BJ (cell line): Measurements from ENCODE around the gene GEN1. TPM values are rescaled to one million over a fixed set of nuclear protein-coding genes. Genes with fewer than 3 reads are reported as not detected.

Experiments used
- CTCF ChIA-PET: fragments of 350-600 bp; formaldehyde crosslinking; extraction: SDS; loops from one replicate; lab custom pipeline; 2021; ENCODE audit warnings: antibody characterized with exemption, inconsistent platforms; lab: Yijun Ruan, JAX
- POLR2A ChIA-PET: fragments of 300-600 bp; sonication (Branson Sonifier 250); formaldehyde crosslinking; extraction: SDS; loops from one replicate; lab custom pipeline; 2021; ENCODE audit warnings: antibody characterized with exemption; lab: Charles Lee
- DNase-seq: peaks from one replicate; pipeline ENCODE4 v3.0.0-alpha.2; 2011; ENCODE audit warnings: low read depth
- H3K27me3 ChIP-seq: 2 replicates; pipeline ENCODE4 v1.6.0; 2011; ENCODE audit warnings: low read length; ENCODE audit not compliant: control insufficient read depth, insufficient read depth
- H3K36me3 ChIP-seq: 2 replicates; pipeline ENCODE4 v1.5.1; 2011; ENCODE audit warnings: low read length; ENCODE audit not compliant: control insufficient read depth, insufficient read depth
- H3K4me3 ChIP-seq: 2 replicates; pipeline ENCODE4 v1.5.1; 2011; ENCODE audit warnings: low read depth, mild to moderate bottlenecking, control low read depth, low read length
- polyA plus RNA-seq: library from polyadenylated mRNA; depleted of rRNA; stranded (reverse); fragments of >200 nt; gene quantifications from 2 replicates; pipeline ENCODE4 v1.2.3, GENCODE V29; 2011
- TF ChIP-seq, protein P1 (sequence below): IDR thresholded peaks from 2 replicates; pipeline ENCODE4 v1.5.1; 2011; ENCODE audit warnings: low read depth, mild to moderate bottlenecking, control low read depth, inconsistent platforms, low read length, moderate library complexity; ENCODE audit not compliant: insufficient read depth

Gene GEN1
- polyA plus RNA-seq, 1 experiment: 7.6 TPM

DNA sequence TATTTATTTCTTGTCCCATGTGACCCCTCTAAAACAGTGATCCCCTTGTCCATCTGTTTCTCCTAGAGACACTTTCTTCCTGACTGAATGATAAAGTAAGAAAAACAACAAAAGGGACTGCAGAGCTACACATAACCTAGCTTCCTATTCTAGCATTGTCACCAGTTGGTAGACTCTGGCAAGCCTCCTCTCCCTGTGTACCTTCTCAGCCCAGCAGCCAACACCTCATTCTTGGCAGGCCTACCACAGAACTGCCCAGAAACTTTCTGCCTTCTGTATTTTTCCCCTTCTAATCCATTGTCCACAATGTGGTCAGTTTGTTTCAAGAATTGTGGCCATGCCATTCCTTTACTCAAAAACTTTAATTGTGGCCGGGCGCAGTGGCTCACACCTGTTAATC is 13.7 kb upstream of the GEN1 start:
- H3K36me3 ChIP-seq: peaks cover 1% of the 10 kb centered on the region; the same call in 1 of the 2 replicates
- no peak for DNase-seq
- CTCF ChIA-PET: no interaction called here
- no peak overlapping the region for H3K4me3 ChIP-seq
- POLR2A ChIA-PET: no interaction called here
- TF ChIP-seq, protein P1, sequence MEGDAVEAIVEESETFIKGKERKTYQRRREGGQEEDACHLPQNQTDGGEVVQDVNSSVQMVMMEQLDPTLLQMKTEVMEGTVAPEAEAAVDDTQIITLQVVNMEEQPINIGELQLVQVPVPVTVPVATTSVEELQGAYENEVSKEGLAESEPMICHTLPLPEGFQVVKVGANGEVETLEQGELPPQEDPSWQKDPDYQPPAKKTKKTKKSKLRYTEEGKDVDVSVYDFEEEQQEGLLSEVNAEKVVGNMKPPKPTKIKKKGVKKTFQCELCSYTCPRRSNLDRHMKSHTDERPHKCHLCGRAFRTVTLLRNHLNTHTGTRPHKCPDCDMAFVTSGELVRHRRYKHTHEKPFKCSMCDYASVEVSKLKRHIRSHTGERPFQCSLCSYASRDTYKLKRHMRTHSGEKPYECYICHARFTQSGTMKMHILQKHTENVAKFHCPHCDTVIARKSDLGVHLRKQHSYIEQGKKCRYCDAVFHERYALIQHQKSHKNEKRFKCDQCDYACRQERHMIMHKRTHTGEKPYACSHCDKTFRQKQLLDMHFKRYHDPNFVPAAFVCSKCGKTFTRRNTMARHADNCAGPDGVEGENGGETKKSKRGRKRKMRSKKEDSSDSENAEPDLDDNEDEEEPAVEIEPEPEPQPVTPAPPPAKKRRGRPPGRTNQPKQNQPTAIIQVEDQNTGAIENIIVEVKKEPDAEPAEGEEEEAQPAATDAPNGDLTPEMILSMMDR: no peak
- no peaks in the 10 kb centered on the region for H3K27me3 ChIP-seq

DNA sequence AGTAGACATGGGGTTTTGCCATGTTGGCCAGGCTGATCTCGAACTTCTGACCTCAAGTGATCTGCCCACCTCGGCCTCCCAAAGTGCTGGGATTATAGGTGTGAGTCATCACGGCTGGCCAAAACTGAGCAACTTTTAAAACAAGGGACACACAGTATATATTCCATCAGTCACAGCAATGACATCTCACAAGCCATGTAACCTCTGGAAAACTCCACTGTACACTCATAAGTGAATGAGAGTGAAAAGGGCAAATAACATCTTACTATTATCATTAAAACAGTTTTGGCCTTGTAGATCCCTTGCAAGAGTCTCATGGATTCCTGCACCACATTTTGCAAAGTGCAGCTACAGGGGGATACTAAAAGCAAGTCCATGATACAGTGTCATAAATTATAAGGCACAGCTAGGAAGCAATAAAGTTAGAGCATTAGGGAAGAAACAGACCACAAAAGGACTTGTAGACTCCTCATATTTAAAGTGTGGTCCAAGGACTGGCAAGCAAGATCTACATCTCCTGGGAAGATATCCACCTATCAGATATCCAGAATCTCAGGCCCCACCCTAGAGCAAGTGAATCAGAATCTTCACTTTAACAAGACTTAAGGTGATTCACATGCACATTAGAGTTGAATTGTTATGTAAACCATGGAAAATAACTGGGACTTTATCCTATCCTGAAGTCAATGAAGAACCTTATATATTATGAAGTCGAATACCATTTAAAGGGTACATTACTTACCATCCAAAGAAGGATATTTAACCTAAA is 6.1 kb upstream of the GEN1 start:
- TF ChIP-seq, protein P1: no peak
- no peak for DNase-seq
- ChIA-PET CTCF (no interaction called here), POLR2A (no interaction called here)
- Histone ChIP-seq H3K36me3 (no peaks in the 10 kb centered on the region; the same call in 1 of the 2 replicates), H3K4me3 (no peak overlapping the region), H3K27me3 (no peaks in the 10 kb centered on the region)

DNA sequence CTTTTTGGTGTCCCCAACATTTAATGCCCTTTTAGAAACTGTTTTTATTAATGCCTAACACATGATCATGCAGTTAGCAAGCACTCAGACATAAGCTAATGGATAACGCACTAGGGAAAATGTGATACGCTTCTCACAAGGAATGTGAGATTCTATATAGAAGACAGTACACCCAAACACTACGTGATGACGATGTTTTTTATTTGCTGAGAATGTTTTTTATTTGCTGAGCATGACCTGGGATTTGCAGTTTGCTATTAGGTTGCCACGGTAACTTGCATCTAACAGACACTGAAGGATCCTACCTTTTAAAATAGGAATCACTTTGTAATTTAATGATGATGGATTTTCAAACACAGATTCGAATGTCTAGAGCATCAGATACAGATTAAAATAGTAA is 5.2 kb upstream of the GEN1 start:
- CTCF ChIA-PET: no interaction called here
- H3K36me3 ChIP-seq: no peaks in the 10 kb centered on the region
- no peak for DNase-seq
- no peak overlapping the region for H3K4me3 ChIP-seq
- H3K27me3 ChIP-seq: no peaks in the 10 kb centered on the region
- POLR2A ChIA-PET: no interaction called here
- TF ChIP-seq, protein P1: no peak

DNA sequence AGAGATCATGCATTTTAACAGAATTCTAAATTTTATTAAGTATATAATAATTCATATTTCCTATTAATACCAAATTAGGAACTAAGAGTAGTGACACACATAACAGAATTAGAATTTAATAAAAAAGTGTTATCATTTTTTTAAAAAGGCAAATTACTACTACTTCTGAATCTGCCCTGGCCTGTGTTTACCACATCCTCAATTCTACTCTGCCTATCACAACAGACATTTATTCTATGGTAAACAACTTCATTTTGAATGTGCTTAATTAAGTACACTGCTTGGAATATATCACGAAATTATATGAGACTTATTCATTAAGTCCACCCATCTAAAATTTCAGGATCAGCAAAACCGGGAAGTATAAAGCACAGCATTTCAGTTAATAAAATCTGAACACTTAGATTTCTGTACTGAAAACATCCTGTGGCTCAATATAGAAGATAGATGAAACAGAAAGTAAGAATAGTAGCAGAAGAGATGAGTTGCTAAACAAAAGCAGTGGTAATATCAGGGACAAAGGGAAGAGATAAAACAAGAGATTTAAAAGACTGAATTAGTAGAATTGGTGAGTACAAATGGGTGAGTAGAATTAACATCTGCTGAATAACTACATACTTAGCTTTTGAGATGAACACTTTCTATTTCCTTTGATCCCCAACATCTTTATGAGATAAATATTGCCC is 4.0 kb upstream of the GEN1 start:
- Histone ChIP-seq H3K36me3 (no peaks in the 10 kb centered on the region), H3K27me3 (no peaks in the 10 kb centered on the region), H3K4me3 (no peak overlapping the region)
- POLR2A ChIA-PET: no interaction called here
- CTCF ChIA-PET: no interaction called here
- TF ChIP-seq, protein P1: no peak
- DNase-seq: no peak

DNA sequence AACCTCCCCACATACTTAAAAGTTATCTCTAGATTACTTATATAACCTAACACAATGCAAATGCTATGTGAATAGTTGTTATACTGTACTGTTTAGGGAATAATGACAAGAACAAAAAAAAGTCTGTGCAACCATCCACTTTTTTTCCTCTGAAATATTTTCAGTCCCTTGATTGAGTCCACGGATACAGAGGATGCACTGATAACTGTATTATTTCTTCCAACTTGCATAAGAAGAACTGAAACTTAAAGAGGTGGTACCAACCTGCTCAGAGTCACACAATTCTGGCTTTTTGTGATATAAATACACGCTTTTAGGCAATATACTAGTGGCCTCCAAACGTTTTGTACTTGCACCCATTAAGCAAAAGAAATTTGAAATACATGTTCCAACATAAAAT is 1.7 kb upstream of the GEN1 start:
- no peak overlapping the region; the same call in 1 of the 2 replicates for H3K4me3 ChIP-seq
- no peak for DNase-seq
- TF ChIP-seq, protein P1: no peak
- no peaks in the 10 kb centered on the region for H3K27me3 ChIP-seq
- ChIA-PET CTCF (interaction anchor here (1.2 kb wide), 1 partner anchor 79 kb away, joined by 6 read pairs; no protein-coding TSS in a partner anchor), POLR2A (no interaction called here)
- H3K36me3 ChIP-seq: no peaks in the 10 kb centered on the region
